ENCODE results near the gene ZNF628.

DNA sequence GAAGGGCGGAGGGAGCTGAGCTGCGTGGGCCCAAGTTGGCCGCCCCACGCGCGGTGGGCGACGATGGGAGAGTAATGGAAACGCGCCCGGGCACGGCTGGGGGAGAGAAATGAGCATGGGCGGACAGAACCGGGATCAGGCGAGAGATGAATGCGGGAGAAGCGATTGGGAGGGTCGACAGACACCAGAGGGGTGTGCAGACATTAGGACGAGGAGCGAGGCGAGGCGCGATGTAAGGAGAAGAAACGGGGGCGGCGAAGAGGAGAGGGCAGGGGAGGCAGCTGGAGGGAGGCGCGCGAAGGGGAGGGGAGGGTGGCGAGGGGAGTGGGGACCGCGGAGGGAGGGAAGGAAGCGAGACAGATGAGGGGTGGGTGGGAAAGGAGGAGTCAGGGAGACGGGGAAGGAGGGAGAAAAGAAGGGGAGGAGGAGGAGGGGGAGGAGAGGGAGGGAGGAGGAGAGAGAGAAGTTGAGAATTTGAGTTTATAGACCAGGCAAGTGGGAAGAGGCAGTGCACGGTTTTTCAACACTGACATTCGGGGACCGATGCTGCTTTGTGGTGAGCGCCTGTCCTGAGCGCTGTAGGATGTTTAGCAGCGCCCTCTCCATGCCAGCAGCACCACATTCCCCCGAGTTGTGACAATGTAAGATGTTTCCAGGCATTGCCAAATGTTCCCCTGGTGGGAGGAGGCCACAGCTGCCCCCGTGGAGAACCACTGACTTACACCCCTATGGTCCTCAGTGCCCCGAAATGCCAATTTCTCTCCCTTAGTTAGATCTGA is 33.2 kb upstream of the ZNF628 start, which contains the start of gene SHISA7:
- TF ChIP-seq, protein P1, sequence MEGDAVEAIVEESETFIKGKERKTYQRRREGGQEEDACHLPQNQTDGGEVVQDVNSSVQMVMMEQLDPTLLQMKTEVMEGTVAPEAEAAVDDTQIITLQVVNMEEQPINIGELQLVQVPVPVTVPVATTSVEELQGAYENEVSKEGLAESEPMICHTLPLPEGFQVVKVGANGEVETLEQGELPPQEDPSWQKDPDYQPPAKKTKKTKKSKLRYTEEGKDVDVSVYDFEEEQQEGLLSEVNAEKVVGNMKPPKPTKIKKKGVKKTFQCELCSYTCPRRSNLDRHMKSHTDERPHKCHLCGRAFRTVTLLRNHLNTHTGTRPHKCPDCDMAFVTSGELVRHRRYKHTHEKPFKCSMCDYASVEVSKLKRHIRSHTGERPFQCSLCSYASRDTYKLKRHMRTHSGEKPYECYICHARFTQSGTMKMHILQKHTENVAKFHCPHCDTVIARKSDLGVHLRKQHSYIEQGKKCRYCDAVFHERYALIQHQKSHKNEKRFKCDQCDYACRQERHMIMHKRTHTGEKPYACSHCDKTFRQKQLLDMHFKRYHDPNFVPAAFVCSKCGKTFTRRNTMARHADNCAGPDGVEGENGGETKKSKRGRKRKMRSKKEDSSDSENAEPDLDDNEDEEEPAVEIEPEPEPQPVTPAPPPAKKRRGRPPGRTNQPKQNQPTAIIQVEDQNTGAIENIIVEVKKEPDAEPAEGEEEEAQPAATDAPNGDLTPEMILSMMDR (IDR thresholded peaks at IDR 0.05) = no peak
- no peak for TF ChIP-seq EZH2 (IDR thresholded peaks at IDR 0.05; ENCODE audit: borderline replicate concordance, insufficient read depth, low read depth, low read length, poor library complexity, severe bottlenecking)
